ENCODE measurements around the gene BBX.
"Not testable (repeated sequence)": the region's sequence is repeated elsewhere in the genome, so short reads cannot be mapped to it uniquely, and the experiment has no call there.

BBX gene

GRCh38 chr3:107674371-107674770 is 151.6 kb downstream of the BBX start:
- peak overlapping the region; percentile 31 for H3K27ac Mint-ChIP-seq
- no peaks in the 10 kb centered on the region for H3K36me3 Mint-ChIP-seq
- no peak overlapping the region for H3K4me3 Mint-ChIP-seq
- peaks cover 42% of the 10 kb centered on the region for H3K4me1 Mint-ChIP-seq
- no peaks in the 10 kb centered on the region for H3K27me3 Mint-ChIP-seq
- no peaks in the 10 kb centered on the region for H3K9me3 Mint-ChIP-seq

GRCh38 chr3:107675233-107675900 is 152.6 kb downstream of the BBX start:
- Mint-ChIP-seq H3K4me1 (peaks cover 48% of the 10 kb centered on the region), H3K27ac (peak overlapping the region; percentile 69), H3K27me3 (no peaks in the 10 kb centered on the region), H3K36me3 (no peaks in the 10 kb centered on the region), H3K9me3 (no peaks in the 10 kb centered on the region), H3K4me3 (no peak overlapping the region)

GRCh38 chr3:107676469-107677309 is 153.9 kb downstream of the BBX start:
- Mint-ChIP-seq H3K27ac (peak overlapping the region; percentile 43), H3K4me1 (peaks cover 53% of the 10 kb centered on the region), H3K4me3 (no peak overlapping the region), H3K27me3 (no peaks in the 10 kb centered on the region), H3K36me3 (peaks cover 1% of the 10 kb centered on the region), H3K9me3 (no peaks in the 10 kb centered on the region)

- Mint-ChIP-seq H3K27me3 (no peaks in the 10 kb centered on the region), H3K36me3 (peaks cover 1% of the 10 kb centered on the region), H3K27ac (no peak overlapping the region), H3K4me1 (peaks cover 65% of the 10 kb centered on the region), H3K9me3 (no peaks in the 10 kb centered on the region), H3K4me3 (no peak overlapping the region)
These were observed 157.2 kb downstream of the BBX start for GRCh38 chr3:107679921-107680320.

- H3K27ac Mint-ChIP-seq: no peak overlapping the region
- no peak overlapping the region for H3K4me3 Mint-ChIP-seq
- peaks cover 66% of the 10 kb centered on the region for H3K4me1 Mint-ChIP-seq
- H3K9me3 Mint-ChIP-seq: no peaks in the 10 kb centered on the region
- H3K27me3 Mint-ChIP-seq: no peaks in the 10 kb centered on the region
- peaks cover 1% of the 10 kb centered on the region for H3K36me3 Mint-ChIP-seq
These were observed 157.9 kb downstream of the BBX start for GRCh38 chr3:107680698-107681097.

- H3K9me3 Mint-ChIP-seq: no peaks in the 10 kb centered on the region
- no peak overlapping the region for H3K4me3 Mint-ChIP-seq
- H3K27ac Mint-ChIP-seq: peak overlapping the region; percentile 26
- peaks cover 1% of the 10 kb centered on the region for H3K36me3 Mint-ChIP-seq
- H3K4me1 Mint-ChIP-seq: peaks cover 71% of the 10 kb centered on the region
- no peaks in the 10 kb centered on the region for H3K27me3 Mint-ChIP-seq
These were observed 158.6 kb downstream of the BBX start for GRCh38 chr3:107681396-107681795.

GRCh38 chr3:107682580-107682979 is 159.8 kb downstream of the BBX start:
- H3K36me3 Mint-ChIP-seq: peaks cover 1% of the 10 kb centered on the region
- H3K27me3 Mint-ChIP-seq: no peaks in the 10 kb centered on the region
- no peak overlapping the region for H3K4me3 Mint-ChIP-seq
- H3K27ac Mint-ChIP-seq: no peak overlapping the region
- H3K9me3 Mint-ChIP-seq: no peaks in the 10 kb centered on the region
- peaks cover 70% of the 10 kb centered on the region for H3K4me1 Mint-ChIP-seq

- peaks cover 1% of the 10 kb centered on the region for H3K36me3 Mint-ChIP-seq
- H3K27ac Mint-ChIP-seq: no peak overlapping the region
- H3K27me3 Mint-ChIP-seq: no peaks in the 10 kb centered on the region
- peaks cover 73% of the 10 kb centered on the region for H3K4me1 Mint-ChIP-seq
- H3K4me3 Mint-ChIP-seq: no peak overlapping the region
- H3K9me3 Mint-ChIP-seq: no peaks in the 10 kb centered on the region
These were observed 160.7 kb downstream of the BBX start for GRCh38 chr3:107683447-107683846.

- no peaks in the 10 kb centered on the region for H3K27me3 Mint-ChIP-seq
- no peak overlapping the region for H3K27ac Mint-ChIP-seq
- peak overlapping the region; percentile 36 for H3K4me3 Mint-ChIP-seq
- H3K4me1 Mint-ChIP-seq: peaks cover 80% of the 10 kb centered on the region
- no peaks in the 10 kb centered on the region for H3K9me3 Mint-ChIP-seq
- H3K36me3 Mint-ChIP-seq: peaks cover 1% of the 10 kb centered on the region
These were observed 161.7 kb downstream of the BBX start for GRCh38 chr3:107684431-107684925.

GRCh38 chr3:107685383-107685782 is 162.6 kb downstream of the BBX start:
- peak overlapping the region; percentile 35 for H3K27ac Mint-ChIP-seq
- peaks cover 1% of the 10 kb centered on the region for H3K36me3 Mint-ChIP-seq
- peaks cover 81% of the 10 kb centered on the region for H3K4me1 Mint-ChIP-seq

GRCh38 chr3:107687056-107687581 is 164.4 kb downstream of the BBX start:
- no peaks in the 10 kb centered on the region for H3K9me3 Mint-ChIP-seq
- H3K4me1 Mint-ChIP-seq: peaks cover 73% of the 10 kb centered on the region
- no peak overlapping the region for H3K27ac Mint-ChIP-seq
- H3K4me3 Mint-ChIP-seq: no peak overlapping the region
- H3K36me3 Mint-ChIP-seq: no peaks in the 10 kb centered on the region
- H3K27me3 Mint-ChIP-seq: no peaks in the 10 kb centered on the region

More at GRCh38 chr3:107685383-107685782, 162.6 kb downstream of the BBX start:
- no peaks in the 10 kb centered on the region for H3K9me3 Mint-ChIP-seq
- no peaks in the 10 kb centered on the region for H3K27me3 Mint-ChIP-seq
- H3K4me3 Mint-ChIP-seq: no peak overlapping the region

GRCh38 chr3:107689355-107689754 is 166.6 kb downstream of the BBX start:
- Mint-ChIP-seq H3K4me3 (no peak overlapping the region), H3K9me3 (no peaks in the 10 kb centered on the region), H3K4me1 (peaks cover 53% of the 10 kb centered on the region), H3K27me3 (no peaks in the 10 kb centered on the region), H3K27ac (no peak overlapping the region), H3K36me3 (peaks cover 1% of the 10 kb centered on the region)

GRCh38 chr3:107690522-107691138 is 167.9 kb downstream of the BBX start:
- H3K9me3 Mint-ChIP-seq: no peaks in the 10 kb centered on the region
- H3K36me3 Mint-ChIP-seq: peaks cover 1% of the 10 kb centered on the region
- peaks cover 40% of the 10 kb centered on the region for H3K4me1 Mint-ChIP-seq
- H3K27ac Mint-ChIP-seq: no peak overlapping the region
- H3K27me3 Mint-ChIP-seq: no peaks in the 10 kb centered on the region
- H3K4me3 Mint-ChIP-seq: no peak overlapping the region

- H3K4me1 Mint-ChIP-seq: peaks cover 40% of the 10 kb centered on the region
- not testable (repeated sequence) for H3K9me3 Mint-ChIP-seq, H3K27ac Mint-ChIP-seq, H3K27me3 Mint-ChIP-seq, H3K4me3 Mint-ChIP-seq, H3K36me3 Mint-ChIP-seq
These were observed 169.2 kb downstream of the BBX start for GRCh38 chr3:107691984-107692383.

- Mint-ChIP-seq H3K4me3 (peak overlapping the region; percentile 71), H3K4me1 (peaks cover 42% of the 10 kb centered on the region)
- H3K9me3 Mint-ChIP-seq, H3K27ac Mint-ChIP-seq, H3K36me3 Mint-ChIP-seq, H3K27me3 Mint-ChIP-seq: not testable (repeated sequence)
These were observed 174.6 kb downstream of the BBX start for GRCh38 chr3:107697348-107697747.

GRCh38 chr3:107697855-107698254 is 175.1 kb downstream of the BBX start:
- H3K27me3 Mint-ChIP-seq, H3K27ac Mint-ChIP-seq, H3K9me3 Mint-ChIP-seq, H3K36me3 Mint-ChIP-seq: not testable (repeated sequence)
- Mint-ChIP-seq H3K4me3 (peak overlapping the region; percentile 71), H3K4me1 (peaks cover 47% of the 10 kb centered on the region)
